ENCODE measurements around the gene POLR2E. TPM values are rescaled to one million over a fixed set of nuclear protein-coding genes. Genes with fewer than 3 reads are reported as not detected.

POLR2E gene
- total RNA-seq, 1 donor from 2014 or later = 140 TPM

- TF ChIP-seq CTCF (IDR thresholded peaks at IDR 0.05; ENCODE audit: borderline replicate concordance) = no peak
- Histone ChIP-seq H3K4me1 (peaks cover 35% of the 10 kb centered on the region), H3K9me3 (replicated peaks) (peaks cover 20% of the 10 kb centered on the region), H3K27me3 (ENCODE audit: low read depth) (peaks cover 34% of the 10 kb centered on the region), H3K27ac (replicated peaks) (no peak overlapping the region), H3K4me3 (no peak overlapping the region), H3K36me3 (peaks cover 16% of the 10 kb centered on the region)
- intact Hi-C loops (cut with micrococcal nuclease) = no loop called here
- DNase-seq = no peak
These were observed 31.9 kb downstream of the POLR2E start for GRCh38 chr19:1063030-1063908.

GRCh38 chr19:1062387-1063029 is 32.7 kb downstream of the POLR2E start:
- H3K27ac ChIP-seq (replicated peaks) = no peak overlapping the region
- H3K4me1 ChIP-seq = peaks cover 31% of the 10 kb centered on the region
- DNase-seq = no peak
- intact Hi-C loops (cut with micrococcal nuclease) = no loop called here
- peaks cover 28% of the 10 kb centered on the region for H3K9me3 ChIP-seq (replicated peaks)
- TF ChIP-seq CTCF (IDR thresholded peaks at IDR 0.05; ENCODE audit: borderline replicate concordance) = no peak
- no peak overlapping the region for H3K4me3 ChIP-seq
- H3K27me3 ChIP-seq (ENCODE audit: low read depth) = peaks cover 26% of the 10 kb centered on the region
- peaks cover 23% of the 10 kb centered on the region for H3K36me3 ChIP-seq

GRCh38 chr19:1061987-1062386 is 33.2 kb downstream of the POLR2E start:
- peaks cover 29% of the 10 kb centered on the region for H3K36me3 ChIP-seq
- H3K4me1 ChIP-seq = peaks cover 25% of the 10 kb centered on the region
- no peak for TF ChIP-seq CTCF (IDR thresholded peaks at IDR 0.05; ENCODE audit: borderline replicate concordance)
- peaks cover 21% of the 10 kb centered on the region for H3K27me3 ChIP-seq (ENCODE audit: low read depth)
- DNase-seq = no peak
- H3K9me3 ChIP-seq (replicated peaks) = peaks cover 33% of the 10 kb centered on the region
- no peak overlapping the region for H3K27ac ChIP-seq (replicated peaks)
- H3K4me3 ChIP-seq = no peak overlapping the region
- intact Hi-C loops (cut with micrococcal nuclease) = no loop called here

- no peak for TF ChIP-seq CTCF (IDR thresholded peaks at IDR 0.05; ENCODE audit: borderline replicate concordance)
- peaks cover 8% of the 10 kb centered on the region for H3K27me3 ChIP-seq (ENCODE audit: low read depth)
- peaks cover 46% of the 10 kb centered on the region for H3K9me3 ChIP-seq (replicated peaks)
- intact Hi-C loops (cut with micrococcal nuclease) = no loop called here
- H3K4me3 ChIP-seq = no peak overlapping the region
- no peak overlapping the region for H3K27ac ChIP-seq (replicated peaks)
- DNase-seq = no peak
- H3K4me1 ChIP-seq = peaks cover 12% of the 10 kb centered on the region
- peaks cover 42% of the 10 kb centered on the region for H3K36me3 ChIP-seq
These were observed 34.5 kb downstream of the POLR2E start for GRCh38 chr19:1060689-1061088.

- Histone ChIP-seq H3K4me1 (no peaks in the 10 kb centered on the region), H3K27me3 (ENCODE audit: low read depth) (no peaks in the 10 kb centered on the region), H3K9me3 (replicated peaks) (peaks cover 49% of the 10 kb centered on the region), H3K36me3 (peaks cover 48% of the 10 kb centered on the region), H3K27ac (replicated peaks) (no peak overlapping the region), H3K4me3 (no peak overlapping the region)
- DNase-seq = no peak
- TF ChIP-seq CTCF (IDR thresholded peaks at IDR 0.05; ENCODE audit: borderline replicate concordance) = no peak
- intact Hi-C loops (cut with micrococcal nuclease) = no loop called here
These were observed 37.1 kb downstream of the POLR2E start for GRCh38 chr19:1058112-1058511.

Data from left ventricle myocardium inferior (tissue), 1 donor.